Neuronal stem cell (in vitro differentiated cells): ENCODE measurements around the gene SART3.

Source experiments
- DNase-seq: peaks from one replicate; pipeline ENCODE4 v3.0.0-alpha.2; 2013; ENCODE audit warnings: low spot score
- H2AFZ ChIP-seq: one replicate; pipeline ENCODE4 v1.6.1; 2013; ENCODE audit warnings: mild to moderate bottlenecking, low read length, inconsistent platforms
- H2AK5ac ChIP-seq: 2 replicates; pipeline ENCODE4 v1.6.1; 2013; ENCODE audit warnings: low read depth, mild to moderate bottlenecking, inconsistent platforms, low read length, moderate library complexity, mixed read lengths
- H2BK120ac ChIP-seq: 2 replicates; pipeline ENCODE4 v1.6.1; 2013; ENCODE audit warnings: low read depth, mild to moderate bottlenecking, inconsistent platforms, low read length, moderate library complexity, mixed read lengths
- H2BK12ac ChIP-seq: one replicate; pipeline ENCODE4 v1.6.1; 2013; ENCODE audit warnings: low read length, inconsistent platforms
- H2BK15ac ChIP-seq: 2 replicates; pipeline ENCODE4 v1.6.1; 2013; ENCODE audit warnings: mild to moderate bottlenecking, low read length, inconsistent platforms, mixed read lengths
- H2BK5ac ChIP-seq: one replicate; pipeline ENCODE4 v1.6.1; 2013; ENCODE audit warnings: inconsistent platforms, mild to moderate bottlenecking, low read length, moderate library complexity
- H3K14ac ChIP-seq: one replicate; pipeline ENCODE4 v1.6.1; 2013; ENCODE audit warnings: low read length, inconsistent platforms
- H3K18ac ChIP-seq: 2 replicates; pipeline ENCODE4 v1.6.1; 2013; ENCODE audit warnings: low read length, inconsistent platforms
- H3K23ac ChIP-seq: 2 replicates; pipeline ENCODE4 v1.6.1; 2013; ENCODE audit warnings: low read depth, mild to moderate bottlenecking, mixed read lengths, low read length, inconsistent platforms; ENCODE audit not compliant: poor library complexity
- H3K27ac ChIP-seq: replicated peaks from 3 replicates; pipeline ENCODE4 v1.5.1; 2013; ENCODE audit warnings: low read length, inconsistent platforms
- H3K27me3 ChIP-seq, 3 experiments: 2 replicates each; pipeline ENCODE4 v1.6.1; 2013; ENCODE audit warnings: low read length in 3 of 3, mild to moderate bottlenecking in 2 of 3, inconsistent platforms in 1 of 3, low read depth in 1 of 3, mixed read lengths in 1 of 3, moderate library complexity in 1 of 3; ENCODE audit not compliant: control insufficient read depth in 3 of 3, insufficient read depth in 3 of 3
- H3K36me3 ChIP-seq, 2 donors: replicated peaks in 1 of 2; 2 replicates each; pipeline ENCODE4 v1.6.1; 2013; ENCODE audit warnings: low read length in 2 of 2; ENCODE audit not compliant: control insufficient read depth in 2 of 2, insufficient read depth in 2 of 2
- H3K4ac ChIP-seq: 2 replicates; pipeline ENCODE4 v1.6.1; 2013; ENCODE audit warnings: inconsistent platforms, mild to moderate bottlenecking, low read length, moderate library complexity
- H3K4me1 ChIP-seq, 2 donors: 1 replicate in 1 of 2; 2 replicates in 1 of 2; pipeline ENCODE4 v1.6.1; 2013; ENCODE audit warnings: low read length in 2 of 2, low read depth in 1 of 2; ENCODE audit not compliant: control insufficient read depth in 2 of 2, insufficient read depth in 1 of 2
- H3K4me2 ChIP-seq: one replicate; pipeline ENCODE4 v1.6.1; 2013; ENCODE audit warnings: mild to moderate bottlenecking, low read length, inconsistent platforms; ENCODE audit not compliant: insufficient read depth, poor library complexity, severe bottlenecking
- H3K4me3 ChIP-seq, 2 donors: 2 replicates each; pipeline ENCODE4 v1.5.1; 2013; ENCODE audit warnings: low read length in 2 of 2, mild to moderate bottlenecking in 2 of 2, inconsistent platforms in 1 of 2, moderate library complexity in 1 of 2
- H3K79me1 ChIP-seq: one replicate; pipeline ENCODE4 v1.6.1; 2013; ENCODE audit warnings: low read depth, mild to moderate bottlenecking, inconsistent platforms, low read length, moderate library complexity
- H3K9ac ChIP-seq: one replicate; pipeline ENCODE4 v1.6.1; 2013; ENCODE audit warnings: mild to moderate bottlenecking, low read depth, low read length, inconsistent platforms; ENCODE audit not compliant: poor library complexity
- H3K9me3 ChIP-seq, 2 donors: replicated peaks in 1 of 2; 2 replicates each; pipeline versions ENCODE3 to v1.6.1; 2013; ENCODE audit warnings: low read length in 2 of 2, mild to moderate bottlenecking in 2 of 2, inconsistent platforms in 1 of 2, low read depth in 1 of 2, mixed read lengths in 1 of 2, moderate library complexity in 1 of 2; ENCODE audit not compliant: control insufficient read depth in 2 of 2, insufficient read depth in 1 of 2
- H4K8ac ChIP-seq: one replicate; pipeline ENCODE4 v1.6.1; 2013; ENCODE audit warnings: low read depth, mild to moderate bottlenecking, inconsistent platforms, low read length, moderate library complexity
- H4K91ac ChIP-seq: one replicate; pipeline ENCODE4 v1.6.1; 2013; ENCODE audit warnings: low read length, low read depth, mild to moderate bottlenecking, inconsistent platforms; ENCODE audit not compliant: poor library complexity
- WGBS, 2 donors: extraction: QIAGEN DNeasy Blood & Tissue Kit; methylation state at CpG; one replicate each; pipeline ENCODE4 v1.1.7; 2013; ENCODE audit warnings: missing lambda C conversion rate in 2 of 2, mixed read lengths in 1 of 2; ENCODE audit not compliant: insufficient read length in 2 of 2, insufficient replicate concordance in 1 of 2; ENCODE audit errors: extremely low coverage in 2 of 2; 5-methylcytosine and 5-hydroxymethylcytosine counted together

The SART3 gene

GRCh38 chr12:108479364-108480070 lies 81.5 kb downstream of the SART3 start:
- no peak overlapping the region for H3K4ac ChIP-seq
- no peak overlapping the region for H4K8ac ChIP-seq

GRCh38 chr12:108478611-108479206 lies 82.3 kb downstream of the SART3 start:
- Histone ChIP-seq H3K27me3 (peaks cover 0 to 5% (median 0%) of the 10 kb centered on the region in 3 experiments), H3K4me1 (peaks cover 0 to 4% of the 10 kb centered on the region in 2 donors), H2BK5ac (no peak overlapping the region), H3K18ac (no peak overlapping the region), H3K4me2 (no peak overlapping the region), H2BK12ac (no peak overlapping the region), H2AFZ (no peak overlapping the region), H3K23ac (no peak overlapping the region), H2BK15ac (no peak overlapping the region), H3K14ac (no peak overlapping the region), H3K36me3 (no peaks in the 10 kb centered on the region), H4K91ac (no peak overlapping the region), H4K8ac (no peak overlapping the region), H2AK5ac (no peak overlapping the region), H3K9me3 (no peaks in the 10 kb centered on the region), H3K4me3 (no peak overlapping the region), H3K79me1 (no peaks in the 10 kb centered on the region), H2BK120ac (no peak overlapping the region), H3K9ac (no peak overlapping the region), H3K4ac (no peak overlapping the region), H3K27ac (no peak overlapping the region)
- no peak for DNase-seq
- no CpG with 5 or more reads among the region's 8 CpGs for WGBS, 2 donors

More at GRCh38 chr12:108479364-108480070, 81.5 kb downstream of the SART3 start:
- Histone ChIP-seq H3K23ac (no peak overlapping the region), H3K9ac (no peak overlapping the region), H3K4me3 (no peak overlapping the region), H2AFZ (no peak overlapping the region), H4K91ac (no peak overlapping the region), H3K36me3 (no peaks in the 10 kb centered on the region), H2BK120ac (no peak overlapping the region), H3K14ac (no peak overlapping the region), H3K18ac (no peak overlapping the region), H3K9me3 (no peaks in the 10 kb centered on the region), H3K27ac (no peak overlapping the region), H2BK5ac (no peak overlapping the region), H2BK15ac (no peak overlapping the region), H3K27me3 (peaks cover 0 to 5% (median 0%) of the 10 kb centered on the region in 3 experiments), H2AK5ac (no peak overlapping the region), H3K4me2 (no peak overlapping the region), H3K4me1 (peaks cover 0 to 4% of the 10 kb centered on the region in 2 donors), H3K79me1 (no peaks in the 10 kb centered on the region), H2BK12ac (no peak overlapping the region)
- DNase-seq = no peak
- no CpG with 5 or more reads among the region's 6 CpGs for WGBS, 2 donors

GRCh38 chr12:108477881-108478259 lies 83.1 kb downstream of the SART3 start:
- Histone ChIP-seq H3K36me3 (no peaks in the 10 kb centered on the region), H2BK120ac (no peak overlapping the region), H3K9ac (no peak overlapping the region), H2BK12ac (no peak overlapping the region), H3K4ac (no peak overlapping the region), H3K79me1 (no peaks in the 10 kb centered on the region), H3K27ac (no peak overlapping the region), H2BK5ac (no peak overlapping the region), H3K23ac (no peak overlapping the region), H3K18ac (no peak overlapping the region), H3K4me1 (peaks cover 0 to 1% of the 10 kb centered on the region in 2 donors), H4K8ac (no peak overlapping the region), H2AFZ (no peak overlapping the region), H3K27me3 (peaks cover 0 to 5% (median 0%) of the 10 kb centered on the region in 3 experiments), H3K14ac (no peak overlapping the region), H3K9me3 (no peaks in the 10 kb centered on the region), H4K91ac (no peak overlapping the region), H3K4me3 (no peak overlapping the region), H3K4me2 (no peak overlapping the region), H2AK5ac (no peak overlapping the region), H2BK15ac (no peak overlapping the region)
- DNase-seq = no peak
- WGBS, 2 donors = no CpG with 5 or more reads among the region's 6 CpGs

GRCh38 chr12:108477055-108477880 lies 83.7 kb downstream of the SART3 start:
- Histone ChIP-seq H3K27me3 (peaks cover 0 to 5% (median 0%) of the 10 kb centered on the region in 3 experiments), H3K79me1 (no peaks in the 10 kb centered on the region), H3K4me1 (peaks cover 0 to 2% of the 10 kb centered on the region in 2 donors), H3K9me3 (no peaks in the 10 kb centered on the region), H3K18ac (no peak overlapping the region), H2BK120ac (no peak overlapping the region), H3K27ac (no peak overlapping the region), H3K14ac (no peak overlapping the region), H2BK5ac (no peak overlapping the region), H4K8ac (no peak overlapping the region), H3K9ac (no peak overlapping the region), H2AK5ac (no peak overlapping the region), H3K4me3 (no peak overlapping the region), H2AFZ (no peak overlapping the region), H3K23ac (no peak overlapping the region), H3K36me3 (no peaks in the 10 kb centered on the region), H3K4ac (no peak overlapping the region), H3K4me2 (no peak overlapping the region), H2BK15ac (no peak overlapping the region), H2BK12ac (no peak overlapping the region), H4K91ac (no peak overlapping the region)
- DNase-seq = no peak
- no CpG with 5 or more reads among the region's 11 CpGs for WGBS, 2 donors
